HepG2 (cell line): ENCODE measurements around the gene IGFLR1. TPM values are rescaled to one million over a fixed set of nuclear protein-coding genes. Genes with fewer than 3 reads are reported as not detected.

Experiments
- EZH2 ChIP-seq: conservative IDR thresholded peaks from 2 replicates; pipeline ENCODE4 v1.6.1; 2012; ENCODE audit warnings: mild to moderate bottlenecking, low read depth, low read length, moderate library complexity
- FOXA3 ChIP-seq: IDR thresholded peaks from 2 replicates; pipeline ENCODE4 v1.6.1; 2016; ENCODE audit warnings: missing genetic modification reagents, missing compliant biosample characterization
- HDAC2 ChIP-seq: sonication (generic); formaldehyde crosslinking; IDR thresholded peaks from 2 replicates; pipeline ENCODE4 v1.4.0; 2020; ENCODE audit warnings: missing genetic modification reagents
- HNRNPK ChIP-seq: fragments of 200-400 bp; formaldehyde crosslinking; IDR thresholded peaks from 2 replicates; pipeline ENCODE4 v1.6.1; 2018; ENCODE audit warnings: low read length, low read depth, moderate library complexity, mild to moderate bottlenecking; ENCODE audit not compliant: poor library complexity, severe bottlenecking
- KDM2A ChIP-seq: sonication (generic); formaldehyde crosslinking; IDR thresholded peaks from 2 replicates; pipeline ENCODE4 v1.4.0; 2020; ENCODE audit warnings: low read depth, missing genetic modification reagents, borderline replicate concordance
- KDM5B ChIP-seq: sonication (generic); formaldehyde crosslinking; IDR thresholded peaks from 2 replicates; pipeline ENCODE4 v1.4.0; 2020; ENCODE audit warnings: missing genetic modification reagents, mild to moderate bottlenecking, borderline replicate concordance
- LCORL ChIP-seq, 2 experiments: fragments of 450-650 bp in 1 of 2; sonication (generic) in 1 of 2; formaldehyde crosslinking in 1 of 2; IDR thresholded peaks; 2 replicates each; pipeline versions ENCODE4 v1.5.0 to v1.6.1; 2017 to 2020; ENCODE audit warnings: antibody characterized with exemption in 1 of 2, missing genetic modification reagents in 1 of 2
- MAX ChIP-seq: IDR thresholded peaks from 2 replicates; pipeline ENCODE4 v1.6.1; 2012; ENCODE audit warnings: inconsistent platforms
- MIER3 ChIP-seq: IDR thresholded peaks from 2 replicates; pipeline ENCODE4 v1.6.1; 2016; ENCODE audit warnings: missing compliant biosample characterization, borderline replicate concordance
- MTF2 ChIP-seq: sonication (generic); formaldehyde crosslinking; IDR thresholded peaks from 2 replicates; pipeline ENCODE4 v1.5.0; 2020; ENCODE audit warnings: missing genetic modification reagents, borderline replicate concordance
- MYNN ChIP-seq: sonication (generic); formaldehyde crosslinking; IDR thresholded peaks from 2 replicates; pipeline ENCODE4 v1.4.0; 2020; ENCODE audit warnings: mild to moderate bottlenecking, low read depth, missing genetic modification reagents
- NR2F1 ChIP-seq, 2 experiments: fragments of 450-650 bp in 1 of 2; formaldehyde crosslinking in 1 of 2; IDR thresholded peaks; 2 replicates each; pipeline versions ENCODE4 v1.5.0 to v1.6.1; 2016 to 2020; ENCODE audit warnings: mild to moderate bottlenecking in 1 of 2, missing compliant biosample characterization in 1 of 2, missing genetic modification reagents in 1 of 2, moderate library complexity in 1 of 2
- NR2F6 ChIP-seq, 2 experiments: IDR thresholded peaks; 2 replicates each; pipeline ENCODE4 v1.6.1; 2016; ENCODE audit warnings: antibody characterized with exemption in 1 of 2, mild to moderate bottlenecking in 1 of 2
- PCBP1 ChIP-seq: fragments of 200-400 bp; formaldehyde crosslinking; IDR thresholded peaks from 2 replicates; pipeline ENCODE4 v1.6.1; 2017; ENCODE audit warnings: mild to moderate bottlenecking, low read depth, low read length, borderline replicate concordance
- PTBP1 ChIP-seq: fragments of 200-400 bp; formaldehyde crosslinking; IDR thresholded peaks from 2 replicates; pipeline ENCODE4 v1.6.1; 2018; ENCODE audit warnings: low read length, low read depth; ENCODE audit not compliant: poor library complexity, severe bottlenecking
- RAD21 ChIP-seq: fragments of 450-650 bp; formaldehyde crosslinking; IDR thresholded peaks from 2 replicates; pipeline ENCODE4 v1.5.0; 2020; ENCODE audit warnings: mild to moderate bottlenecking
- SAP130 ChIP-seq: IDR thresholded peaks from 2 replicates; pipeline ENCODE4 v1.6.1; 2016; ENCODE audit warnings: low read depth
- SRSF1 ChIP-seq: fragments of 200-400 bp; formaldehyde crosslinking; optimal IDR thresholded peaks from 2 replicates; pipeline ENCODE3; 2017; ENCODE audit warnings: mild to moderate bottlenecking, low read depth, low read length, moderate library complexity
- THAP11 ChIP-seq: IDR thresholded peaks from 2 replicates; pipeline ENCODE4 v1.6.1; 2016; ENCODE audit warnings: missing biosample characterization, missing genetic modification reagents
- ZBTB46 ChIP-seq: sonication (generic); formaldehyde crosslinking; IDR thresholded peaks from 2 replicates; pipeline ENCODE4 v1.4.0; 2020; ENCODE audit warnings: mild to moderate bottlenecking, missing genetic modification reagents, borderline replicate concordance
- ZFX ChIP-seq: sonication (generic); formaldehyde crosslinking; IDR thresholded peaks from 2 replicates; pipeline ENCODE4 v1.4.0; 2020; ENCODE audit warnings: mild to moderate bottlenecking, low read depth, missing genetic modification reagents, moderate library complexity
- ZNF20 ChIP-seq: sonication (generic); formaldehyde crosslinking; IDR thresholded peaks from 2 replicates; pipeline ENCODE4 v1.4.0; 2020; ENCODE audit warnings: mild to moderate bottlenecking, moderate library complexity, missing genetic modification reagents
- polyA plus RNA-seq, 8 experiments: library from polyadenylated mRNA; depleted of rRNA in 3 of 8; stranded (reverse) in 7 of 8; unstranded in 1 of 8; fragments of >200 nt; fragmentation: Illumina TruSeq in 4 of 8; extraction: Trizol in 4 of 8; gene quantifications; 2 replicates each; pipeline versions ENCODE4 v1.2.1 to v1.2.3, GENCODE V29; 2011 to 2016; ENCODE audit warnings: low read depth in 4 of 8, missing spikeins in 1 of 8, mixed read lengths in 1 of 8; ENCODE audit not compliant: insufficient read depth in 1 of 8
- total RNA-seq, 5 experiments: library from RNA; depleted of rRNA; stranded (reverse); fragments of >200 nt; fragmentation: Illumina TruSeq; extraction: Trizol; gene quantifications; 2 replicates each; pipeline ENCODE4 v1.2.3, GENCODE V29; 2016; ENCODE audit warnings: low read depth in 1 of 5
- TF ChIP-seq, protein P1 (sequence below): sonication (generic); formaldehyde crosslinking; IDR thresholded peaks from 2 replicates; pipeline ENCODE4 v1.5.0; 2020; ENCODE audit warnings: mild to moderate bottlenecking, missing genetic modification reagents
- TF ChIP-seq, protein P2 (sequence below): IDR thresholded peaks from 2 replicates; pipeline ENCODE4 v1.6.1; 2016; ENCODE audit warnings: missing compliant biosample characterization, missing genetic modification reagents, borderline replicate concordance

Gene IGFLR1
- total and polyA plus RNA-seq, 2 of the 13 experiments (the other 11 are each of a cell fraction or from before 2014, with no cell fraction given) = 5.4 to 8.9 TPM

- TF ChIP-seq, protein P1, sequence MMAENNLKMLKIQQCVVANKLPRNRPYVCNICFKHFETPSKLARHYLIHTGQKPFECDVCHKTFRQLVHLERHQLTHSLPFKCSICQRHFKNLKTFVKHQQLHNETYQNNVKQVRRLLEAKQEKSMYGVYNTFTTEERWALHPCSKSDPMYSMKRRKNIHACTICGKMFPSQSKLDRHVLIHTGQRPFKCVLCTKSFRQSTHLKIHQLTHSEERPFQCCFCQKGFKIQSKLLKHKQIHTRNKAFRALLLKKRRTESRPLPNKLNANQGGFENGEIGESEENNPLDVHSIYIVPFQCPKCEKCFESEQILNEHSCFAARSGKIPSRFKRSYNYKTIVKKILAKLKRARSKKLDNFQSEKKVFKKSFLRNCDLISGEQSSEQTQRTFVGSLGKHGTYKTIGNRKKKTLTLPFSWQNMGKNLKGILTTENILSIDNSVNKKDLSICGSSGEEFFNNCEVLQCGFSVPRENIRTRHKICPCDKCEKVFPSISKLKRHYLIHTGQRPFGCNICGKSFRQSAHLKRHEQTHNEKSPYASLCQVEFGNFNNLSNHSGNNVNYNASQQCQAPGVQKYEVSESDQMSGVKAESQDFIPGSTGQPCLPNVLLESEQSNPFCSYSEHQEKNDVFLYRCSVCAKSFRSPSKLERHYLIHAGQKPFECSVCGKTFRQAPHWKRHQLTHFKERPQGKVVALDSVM (CRISPR knock-in tag) = peak; percentile 79; the same call in 1 of the 2 replicates
- TF ChIP-seq SAP130 (CRISPR knock-in tag) (peak; percentile 65), THAP11 (CRISPR knock-in tag) (peak; percentile 89), KDM2A (CRISPR knock-in tag) (peak; percentile 75; the same call in 1 of the 2 replicates), PTBP1 (no peak), NR2F1 (CRISPR knock-in tag; IDR thresholded peaks at IDR 0.05) (0 out of 4 replicates have a peak, but pooled peaks of 1 of the 2 experiments have one; percentile 23), ZNF20 (no peak), LCORL (IDR thresholded peaks at IDR 0.05) (no peak), LCORL (CRISPR knock-in tag; IDR thresholded peaks at IDR 0.05) (peak; percentile 50; the same call in 1 of the 2 replicates), MIER3 (CRISPR knock-in tag) (peak; percentile 78; the same call in 1 of the 2 replicates), ZBTB46 (CRISPR knock-in tag) (no peak), MYNN (CRISPR knock-in tag) (no peak), NR2F6 (IDR thresholded peaks at IDR 0.05) (0 out of 2 replicates have a peak, but pooled peaks have one; percentile 21), NR2F6 (CRISPR knock-in tag; IDR thresholded peaks at IDR 0.05) (peak; percentile 77), HDAC2 (CRISPR knock-in tag) (0 out of 2 replicates have a peak, but pooled peaks have one; percentile 18), RAD21 (peak; percentile 98), MTF2 (CRISPR knock-in tag) (no peak), FOXA3 (CRISPR knock-in tag) (peak; percentile 68), EZH2 (no peak), SRSF1 (no peak), ZFX (CRISPR knock-in tag) (peak; percentile 45; the same call in 1 of the 2 replicates), MAX (peak; percentile 39; the same call in 1 of the 2 replicates), HNRNPK (peak; percentile 81), KDM5B (peak; percentile 33; the same call in 1 of the 2 replicates), PCBP1 (peak; percentile 98)
- TF ChIP-seq, protein P2, sequence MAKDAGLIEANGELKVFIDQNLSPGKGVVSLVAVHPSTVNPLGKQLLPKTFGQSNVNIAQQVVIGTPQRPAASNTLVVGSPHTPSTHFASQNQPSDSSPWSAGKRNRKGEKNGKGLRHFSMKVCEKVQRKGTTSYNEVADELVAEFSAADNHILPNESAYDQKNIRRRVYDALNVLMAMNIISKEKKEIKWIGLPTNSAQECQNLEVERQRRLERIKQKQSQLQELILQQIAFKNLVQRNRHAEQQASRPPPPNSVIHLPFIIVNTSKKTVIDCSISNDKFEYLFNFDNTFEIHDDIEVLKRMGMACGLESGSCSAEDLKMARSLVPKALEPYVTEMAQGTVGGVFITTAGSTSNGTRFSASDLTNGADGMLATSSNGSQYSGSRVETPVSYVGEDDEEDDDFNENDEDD (CRISPR knock-in tag) = peak; percentile 26; the same call in 1 of the 2 replicates
These were observed 48.2 kb downstream of the IGFLR1 start (continued) for GRCh38 chr19:35693835-35694599.
